GM18909 (cell line): ENCODE data around the gene SEMA3C.
A peak's percentile ranks its signal among the peaks of the same experiment; 100 is the strongest.

Experiments
- ATAC-seq: cut with Tn5 transposase; IDR thresholded peaks from one replicate; pipeline ENCODE4 v1.9.1; 2021; ENCODE audit warnings: mild to moderate bottlenecking; ENCODE audit not compliant: unreplicated experiment, poor library complexity

The SEMA3C gene

GRCh38 chr7:80721883-80722615, 196.8 kb downstream of the SEMA3C start:
- ATAC-seq, result no peak

DNA sequence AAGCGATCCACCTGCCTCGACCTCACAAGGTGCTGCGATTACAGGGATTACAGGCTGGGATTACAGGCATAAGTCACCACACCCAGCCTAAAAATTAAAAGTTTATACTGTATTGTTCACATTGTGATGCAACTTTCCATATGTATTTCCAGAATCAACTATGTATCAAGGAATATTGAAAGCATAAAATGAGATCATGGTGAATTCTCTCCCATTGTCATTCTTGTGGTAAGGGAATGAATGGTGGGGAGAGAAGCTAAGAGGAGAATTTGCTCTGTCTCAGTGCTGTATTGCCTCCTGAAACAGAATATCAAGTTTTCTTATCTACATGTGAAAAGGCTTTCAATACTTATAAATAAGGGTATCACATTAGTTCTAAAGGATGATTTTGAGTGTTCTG, 198.7 kb downstream of the SEMA3C start:
- ATAC-seq, result no peak

- ATAC-seq, result no peak
Observed at GRCh38 chr7:80719261-80719660, 199.6 kb downstream of the SEMA3C start.

- ATAC-seq, result no peak
Observed at GRCh38 chr7:80711531-80711930, 207.3 kb downstream of the SEMA3C start.

- ATAC-seq, result no peak
Observed at GRCh38 chr7:80708123-80708522, 210.7 kb downstream of the SEMA3C start.

DNA sequence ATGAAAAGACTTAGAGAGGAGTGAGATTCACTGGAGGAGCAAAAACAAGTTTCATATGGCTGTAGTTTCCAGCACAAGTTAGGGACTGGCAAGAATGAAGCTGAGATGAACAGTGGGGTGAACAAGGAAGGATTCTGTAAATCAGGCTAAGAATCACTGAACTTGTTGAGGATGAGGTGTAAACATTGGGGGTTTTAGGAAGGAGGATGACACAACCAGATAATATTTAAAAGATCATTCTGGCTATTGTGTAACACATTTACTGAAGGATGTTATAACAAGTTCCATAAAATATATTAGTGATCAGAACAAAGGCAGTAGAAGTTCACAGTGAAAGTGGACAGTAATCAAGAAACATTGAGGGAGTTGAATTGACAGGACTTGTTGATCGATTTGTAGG, 211.5 kb downstream of the SEMA3C start:
- no peak for ATAC-seq

GRCh38 chr7:80705130-80705781, 213.6 kb downstream of the SEMA3C start:
- ATAC-seq, result no peak

DNA sequence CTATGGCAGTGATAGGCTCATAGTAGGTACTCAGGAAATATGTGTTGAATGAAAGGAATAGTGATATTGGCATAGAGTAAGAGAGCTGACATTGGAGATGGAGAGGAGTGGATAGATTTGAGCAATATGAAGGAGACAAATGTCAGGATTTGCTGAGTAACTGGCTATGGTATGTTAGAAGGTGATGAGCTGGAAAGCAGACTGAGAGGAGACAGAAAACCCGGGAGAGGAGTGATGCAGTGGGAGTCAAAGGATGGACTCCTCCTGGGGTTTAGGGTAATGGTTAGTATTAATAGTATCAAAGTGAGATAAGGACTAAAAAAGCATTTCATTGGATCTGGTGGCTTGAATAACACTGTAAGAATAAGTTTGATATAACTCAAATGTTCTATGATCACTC, 215.6 kb downstream of the SEMA3C start:
- no peak for ATAC-seq

DNA sequence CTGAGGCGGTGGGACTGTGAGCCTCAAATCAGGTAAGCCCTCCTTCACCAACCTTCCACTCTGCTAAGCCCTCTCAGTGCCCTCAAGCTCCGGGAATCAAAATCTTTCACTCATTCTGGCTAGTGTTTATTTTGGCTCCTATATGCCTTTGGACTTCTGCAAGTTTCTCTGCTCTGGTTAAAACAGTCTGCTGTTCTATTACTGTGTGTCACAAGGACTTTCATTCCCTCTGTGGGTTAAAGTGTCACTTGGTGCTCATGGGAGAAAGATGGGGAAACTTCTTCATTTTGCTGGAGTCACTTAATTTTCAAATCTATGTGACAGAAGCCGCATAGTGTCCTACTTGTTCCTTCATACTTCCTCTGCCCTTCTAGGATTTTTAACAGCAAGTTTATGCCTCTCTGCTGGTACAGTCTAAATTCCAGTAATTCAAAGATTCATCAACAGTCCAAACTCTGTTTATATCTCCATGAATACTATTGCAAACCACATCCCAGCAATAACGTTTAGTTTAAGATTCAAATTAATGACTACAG, 219.1 kb downstream of the SEMA3C start:
- no peak for ATAC-seq

- peak; percentile 80 for ATAC-seq
Observed at GRCh38 chr7:80699045-80699638, 219.7 kb downstream of the SEMA3C start.
